ENCODE measurements around the gene ADORA2B.

The ADORA2B gene

DNA sequence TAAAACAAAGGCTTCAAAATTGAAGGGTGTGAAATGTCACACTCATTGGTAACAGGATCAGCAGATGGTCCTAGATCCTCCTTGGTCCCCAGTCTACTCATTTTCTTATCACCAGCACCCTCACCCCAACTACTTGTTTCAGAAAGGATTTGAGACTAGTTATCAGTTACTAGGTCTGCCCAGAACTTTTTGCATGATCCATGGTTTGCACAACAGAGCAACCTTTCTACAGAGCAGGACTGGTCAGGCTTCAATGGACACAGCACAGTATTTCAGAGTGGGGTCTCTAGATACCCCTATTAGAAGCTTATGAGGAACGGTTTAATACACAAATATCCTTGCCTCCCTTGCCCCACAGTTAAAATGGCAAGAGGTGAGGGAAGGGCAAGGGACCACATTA lies 80.3 kb downstream of the ADORA2B start:
- Histone ChIP-seq H3K27ac (ENCODE audit: extremely low read depth, low read depth, low read length) (no peak overlapping the region; the same call in 1 of the 2 replicates), H3K4me1 (ENCODE audit: control insufficient read depth, insufficient read depth, low read length) (peaks cover 8% of the 10 kb centered on the region), H3K36me3 (ENCODE audit: control insufficient read depth in 2 of 2, insufficient read depth in 1 of 2, low read length in 2 of 2) (peaks cover 89 to 95% of the 10 kb centered on the region in 2 experiments), H3K9me3 (ENCODE audit: control insufficient read depth, insufficient read depth, low read depth, low read length) (no peaks in the 10 kb centered on the region), H3K4me3 (ENCODE audit: low read depth, low read length) (no peak overlapping the region)
- ChIA-PET POLR2A (no interaction called here), CTCF (interaction anchor here (0.6 to 0.7 kb wide), 2 partner anchors 197 to 427 kb away, joined by 3 to 6 read pairs; no protein-coding TSS in a partner anchor)
- no peak for TF ChIP-seq YY1 (tag by site-specific recombination; IDR thresholded peaks at IDR 0.05)
- TF ChIP-seq ZNF16 (tag by site-specific recombination; IDR thresholded peaks at IDR 0.05; ENCODE audit: low read depth): no peak
- TF ChIP-seq ZSCAN23 (tag by site-specific recombination; IDR thresholded peaks at IDR 0.05): no peak
- no peak for TF ChIP-seq FEZF1 (tag by site-specific recombination; IDR thresholded peaks at IDR 0.05)
- no peak for TF ChIP-seq ZFHX2 (tag by site-specific recombination; conservative IDR thresholded peaks at IDR 0.05)
- TF ChIP-seq ZNF280D (tag by site-specific recombination; IDR thresholded peaks at IDR 0.05): no peak
- no peak for TF ChIP-seq MYNN (tag by site-specific recombination; IDR thresholded peaks at IDR 0.05; ENCODE audit: borderline replicate concordance)
- TF ChIP-seq ZNF843 (tag by site-specific recombination; IDR thresholded peaks at IDR 0.05): no peak
- no peak for TF ChIP-seq ZBTB17 (tag by site-specific recombination; IDR thresholded peaks at IDR 0.05)
- TF ChIP-seq, protein P1, sequence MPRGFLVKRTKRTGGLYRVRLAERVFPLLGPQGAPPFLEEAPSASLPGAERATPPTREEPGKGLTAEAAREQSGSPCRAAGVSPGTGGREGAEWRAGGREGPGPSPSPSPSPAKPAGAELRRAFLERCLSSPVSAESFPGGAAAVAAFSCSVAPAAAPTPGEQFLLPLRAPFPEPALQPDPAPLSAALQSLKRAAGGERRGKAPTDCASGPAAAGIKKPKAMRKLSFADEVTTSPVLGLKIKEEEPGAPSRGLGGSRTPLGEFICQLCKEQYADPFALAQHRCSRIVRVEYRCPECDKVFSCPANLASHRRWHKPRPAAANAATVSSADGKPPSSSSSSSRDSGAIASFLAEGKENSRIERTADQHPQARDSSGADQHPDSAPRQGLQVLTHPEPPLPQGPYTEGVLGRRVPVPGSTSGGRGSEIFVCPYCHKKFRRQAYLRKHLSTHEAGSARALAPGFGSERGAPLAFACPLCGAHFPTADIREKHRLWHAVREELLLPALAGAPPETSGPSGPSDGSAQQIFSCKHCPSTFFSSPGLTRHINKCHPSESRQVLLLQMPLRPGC (tag by site-specific recombination; IDR thresholded peaks at IDR 0.05): no peak
- no peak for TF ChIP-seq ZNF404 (tag by site-specific recombination; IDR thresholded peaks at IDR 0.05)

Measured in HEK293 (cell line).